ENCODE measurements around the gene B4GALT6. TPM values are rescaled to one million over a fixed set of nuclear protein-coding genes. Genes with fewer than 3 reads are reported as not detected.

B4GALT6 gene
- total and polyA plus RNA-seq, 10 of the 15 experiments (the other 5 are each of a cell fraction or from before 2014, with no cell fraction given) = 11.9 to 47.4 (median 18.0) TPM

GRCh38 chr18:31723639-31723989 lies 39.2 kb upstream of the B4GALT6 start:
- Histone ChIP-seq H3K79me2 (ENCODE audit: control insufficient read depth, insufficient read depth, low read length) (no peaks in the 10 kb centered on the region), H3K36me3 (ENCODE audit: control insufficient read depth in 2 of 2, insufficient read depth in 2 of 2, low read length in 1 of 2) (no peaks in the 10 kb centered on the region), H3K27me3 (replicated peaks in 1 of 2; ENCODE audit: control insufficient read depth in 2 of 2, insufficient read depth in 2 of 2, low read length in 1 of 2) (no peaks in the 10 kb centered on the region), H3K4me1 (ENCODE audit: control insufficient read depth, insufficient read depth, low read length) (no peaks in the 10 kb centered on the region), H3K27ac (ENCODE audit: control insufficient read depth, insufficient read depth) (no peak overlapping the region), H2AFZ (ENCODE audit: control insufficient read depth, low read depth, low read length) (no peak overlapping the region), H4K20me1 (ENCODE audit: control insufficient read depth, insufficient read depth) (no peaks in the 10 kb centered on the region), H3K9me3 (replicated peaks; ENCODE audit: control insufficient read depth, insufficient read depth, low read length) (no peaks in the 10 kb centered on the region; the same call in 1 of the 3 replicates), H3K4me3 (no peak overlapping the region), H3K9ac (ENCODE audit: control insufficient read depth, insufficient read depth, low read length) (no peak overlapping the region), H3K4me2 (ENCODE audit: control insufficient read depth, insufficient read depth) (no peak overlapping the region)
- DNase-seq (ENCODE audit: low read depth, low spot score) (no peak), FAIRE-seq (no peak), ATAC-seq (no peak)
- SMC1A ChIA-PET (ENCODE audit: uncharacterized antibody, unreplicated experiment) = interaction anchor here (0.6 to 6.2 kb wide), 18 partner anchors 11 to 300 kb away, joined by 3 to 87 read pairs (median 6); no protein-coding TSS in a partner anchor
- BruUV-seq (replicated peaks) = no TSS peak
- intact Hi-C loops (cut with micrococcal nuclease; ENCODE audit: unreplicated experiment) = loop anchor here (5.0 to 10.0 kb wide), 5 partner anchors 91 to 749 kb away; no protein-coding TSS in a partner anchor
- in situ Hi-C loops (cut with MboI) = loop anchor here (5.0 kb wide), 1 partner anchor 166 kb away; no protein-coding TSS in a partner anchor
- POLR2A ChIA-PET = interaction anchor here (1.3 kb wide), 1 partner anchor 182 kb away, joined by 3 read pairs; no protein-coding TSS in a partner anchor
- CTCF ChIA-PET = interaction anchor here (1.3 to 6.2 kb wide), 28 partner anchors 7 to 299 kb away, joined by 3 to 224 read pairs (median 8); no protein-coding TSS in a partner anchor
- TF ChIP-seq SMAD5 (IDR thresholded peaks at IDR 0.05; ENCODE audit: low read depth) (no peak), KAT2A (conservative IDR thresholded peaks at IDR 0.05; ENCODE audit: control insufficient read depth, low read depth, low read length) (no peak), NR2C2 (IDR thresholded peaks at IDR 0.05; ENCODE audit: borderline replicate concordance, control insufficient read depth, insufficient read length, low read depth) (no peak), ZSCAN29 (IDR thresholded peaks at IDR 0.05) (no peak), TCF12 (IDR thresholded peaks at IDR 0.05; ENCODE audit: low read depth, low read length) (no peak), RB1 (IDR thresholded peaks at IDR 0.05; ENCODE audit: borderline replicate concordance) (no peak), ZNF274 (IDR thresholded peaks at IDR 0.05; ENCODE audit: insufficient read depth, insufficient read length) (no peak), HDGF (IDR thresholded peaks at IDR 0.05) (no peak), USF2 (IDR thresholded peaks at IDR 0.05; ENCODE audit: borderline replicate concordance, low read depth, low read length) (no peak), RCOR1 (conservative IDR thresholded peaks at IDR 0.05; ENCODE audit: low read depth, low read length) (no peak), BMI1 (IDR thresholded peaks at IDR 0.05; ENCODE audit: borderline replicate concordance) (no peak), PAX5 (IDR thresholded peaks at IDR 0.05; ENCODE audit: borderline replicate concordance, low read depth, low read length) (no peak), TAF1 (IDR thresholded peaks at IDR 0.05; ENCODE audit: borderline replicate concordance, low read depth, low read length) (no peak), CTCF (IDR thresholded peaks at IDR 0.05 in 2 of 3, conservative IDR thresholded peaks at IDR 0.05 in 1 of 3; ENCODE audit: control insufficient read depth in 2 of 3, extremely low read depth in 1 of 3, insufficient read depth in 1 of 3, low read depth in 3 of 3, low read length in 3 of 3) (no peak), POLR2A (IDR thresholded peaks at IDR 0.05; ENCODE audit: low read depth, low read length) (no peak)
- RAD21 ChIA-PET (ENCODE audit: unreplicated experiment) = interaction anchor here (0.6 to 5.4 kb wide), 11 partner anchors 9 to 299 kb away, joined by 3 to 67 read pairs (median 4); no protein-coding TSS in a partner anchor
- WGBS (ENCODE audit: insufficient coverage, insufficient replicate concordance, low lambda C conversion rate, missing lambda C conversion rate) = 64% methylated on average over 7 of the region's 7 CpGs
